Cardiac septum (tissue), 1 donor: Measurements from ENCODE around the gene OR5B2. TPM values are rescaled to one million over a fixed set of nuclear protein-coding genes. Genes with fewer than 3 reads are reported as not detected.

Source experiments
- total RNA-seq: library from RNA; stranded (reverse); fragmentation: NEBNext Ultra II Directional; extraction: Animal tissue kit (Norgen Biotek cat#: 25700); gene quantifications from one replicate; pipeline ENCODE4 v1.2.1, GENCODE V29; 2021
- donor health status: DM: no; HTN: no; CAD: no.

OR5B2 gene
- total RNA-seq, 1 donor from 2014 or later: not detected

Other genes starting within 250 kb of the OR5B2 start
- not detected for gene OR9Q2, start 239.1 kb downstream of the OR5B2 start, total RNA-seq
- gene OR1S2, start 224.0 kb downstream of the OR5B2 start, total RNA-seq: not detected
- not detected for gene OR1S1, start 215.4 kb downstream of the OR5B2 start, total RNA-seq
- not detected for gene OR10Q1, start 199.2 kb downstream of the OR5B2 start, total RNA-seq
- not detected for gene OR10W1, start 159.9 kb downstream of the OR5B2 start, total RNA-seq
- gene OR5B17, start 69.1 kb downstream of the OR5B2 start, total RNA-seq: not detected
- gene OR5B3, start 21.2 kb downstream of the OR5B2 start, total RNA-seq: not detected
- not detected for gene OR5B12, start 14.1 kb upstream of the OR5B2 start, total RNA-seq
- not detected for gene OR5B21, start 80.0 kb upstream of the OR5B2 start, total RNA-seq
- gene LPXN, start 147.7 kb upstream of the OR5B2 start, total RNA-seq: 4.4 TPM
- gene ZFP91, start 150.9 kb upstream of the OR5B2 start, total RNA-seq: 63.1 TPM
- gene CNTF, start 194.5 kb upstream of the OR5B2 start, total RNA-seq: 1.3 TPM